HG03097 (cell line): Measurements from ENCODE around the gene PALS2.

ENCODE experiments used
- ATAC-seq: cut with Tn5 transposase; IDR thresholded peaks from one replicate; pipeline ENCODE4 v1.9.1; 2021; ENCODE audit not compliant: unreplicated experiment, low FRiP score

PALS2 gene, protein sequence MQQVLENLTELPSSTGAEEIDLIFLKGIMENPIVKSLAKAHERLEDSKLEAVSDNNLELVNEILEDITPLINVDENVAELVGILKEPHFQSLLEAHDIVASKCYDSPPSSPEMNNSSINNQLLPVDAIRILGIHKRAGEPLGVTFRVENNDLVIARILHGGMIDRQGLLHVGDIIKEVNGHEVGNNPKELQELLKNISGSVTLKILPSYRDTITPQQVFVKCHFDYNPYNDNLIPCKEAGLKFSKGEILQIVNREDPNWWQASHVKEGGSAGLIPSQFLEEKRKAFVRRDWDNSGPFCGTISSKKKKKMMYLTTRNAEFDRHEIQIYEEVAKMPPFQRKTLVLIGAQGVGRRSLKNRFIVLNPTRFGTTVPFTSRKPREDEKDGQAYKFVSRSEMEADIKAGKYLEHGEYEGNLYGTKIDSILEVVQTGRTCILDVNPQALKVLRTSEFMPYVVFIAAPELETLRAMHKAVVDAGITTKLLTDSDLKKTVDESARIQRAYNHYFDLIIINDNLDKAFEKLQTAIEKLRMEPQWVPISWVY

DNA sequence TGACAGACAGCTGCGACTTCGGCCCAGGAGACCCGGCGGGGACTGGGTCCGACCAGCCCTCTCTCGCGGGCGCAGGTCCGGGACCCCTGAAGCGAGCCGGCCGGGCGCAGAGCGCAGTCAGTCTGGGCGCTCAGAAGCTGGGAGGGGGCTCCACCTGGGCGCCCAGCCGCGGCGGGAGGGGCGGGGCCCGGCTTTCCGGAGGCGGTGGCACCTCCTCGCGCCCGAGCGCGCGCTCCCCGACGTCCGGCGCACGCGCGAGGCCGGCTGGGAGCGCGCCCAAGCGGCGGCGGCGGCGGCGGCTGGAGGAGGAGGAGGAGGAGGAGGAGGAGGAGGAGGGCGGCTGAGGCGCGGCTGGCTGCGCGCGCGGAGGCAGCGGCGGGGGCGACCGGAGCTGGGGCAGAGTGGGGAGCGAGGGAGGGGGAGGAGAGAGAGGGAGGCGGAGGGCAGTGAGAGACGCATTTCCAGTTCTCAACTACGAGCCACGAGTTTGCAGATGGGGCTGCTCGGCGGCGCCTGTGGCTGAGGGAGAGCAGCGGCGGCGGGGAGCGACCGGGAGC is at the start of gene PALS2:
TSS of gene PALS2 (plus strand) at position 456 of the 557 bp plus-strand sequence. CDS start 50,216 bp downstream, outside the sequence.
- peak; percentile 48 for ATAC-seq

DNA sequence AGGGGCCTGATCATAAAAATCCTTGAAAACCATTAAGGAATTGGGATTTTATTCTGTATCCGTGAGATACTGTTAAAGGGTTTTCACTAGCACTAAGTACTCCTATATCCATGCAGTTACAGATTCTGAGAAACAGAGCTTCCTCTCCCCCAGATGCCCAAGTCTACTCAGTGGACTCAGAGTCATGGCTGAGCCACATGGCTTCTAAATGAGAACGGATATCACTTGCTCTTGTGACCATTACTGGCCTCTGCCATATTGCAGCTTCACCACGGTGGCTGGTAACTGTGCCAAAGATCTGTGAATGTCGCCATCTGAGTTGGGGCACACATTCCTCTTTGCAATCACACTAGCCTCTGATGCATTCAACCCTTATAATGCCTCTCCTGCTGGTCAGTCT is 42.0 kb upstream of the PALS2 start:
- ATAC-seq = no peak

DNA sequence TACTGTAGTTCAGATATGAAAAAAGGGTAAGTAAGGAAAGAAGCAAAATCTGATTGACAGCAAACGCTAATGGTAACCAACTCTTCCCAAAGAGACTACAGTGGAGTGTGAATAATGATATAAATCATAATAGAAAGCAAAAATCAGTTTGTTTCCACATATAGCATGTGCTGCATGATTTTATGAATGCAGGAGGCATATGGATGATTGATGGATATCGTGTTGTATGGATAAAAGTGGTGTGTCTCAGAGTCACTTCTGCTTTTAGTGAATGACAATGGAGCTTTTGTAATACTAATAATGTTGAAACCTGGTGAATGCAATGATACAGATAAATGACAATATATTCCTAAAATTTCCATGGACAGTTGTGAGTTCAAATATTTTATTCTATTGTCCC is 36.6 kb upstream of the PALS2 start:
- ATAC-seq = no peak

DNA sequence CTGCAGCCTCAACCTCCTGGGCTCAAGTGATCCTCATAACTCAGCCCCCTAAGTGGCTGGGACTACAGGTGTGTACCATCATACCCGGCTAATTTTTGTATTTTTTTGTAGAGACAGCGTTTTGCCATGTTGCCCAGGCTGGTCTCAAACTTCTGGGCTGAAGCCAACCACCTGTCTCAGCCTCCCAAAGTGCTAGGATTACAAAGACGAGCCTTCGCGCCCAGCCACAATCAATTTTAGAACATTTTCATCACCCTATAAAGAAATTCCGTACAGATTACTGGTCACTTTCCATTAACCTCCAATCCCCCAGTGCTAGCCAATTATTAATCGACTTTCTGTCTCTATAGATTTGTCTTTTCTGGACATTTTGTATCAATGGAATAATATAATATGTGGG is 32.3 kb upstream of the PALS2 start:
- ATAC-seq = no peak

DNA sequence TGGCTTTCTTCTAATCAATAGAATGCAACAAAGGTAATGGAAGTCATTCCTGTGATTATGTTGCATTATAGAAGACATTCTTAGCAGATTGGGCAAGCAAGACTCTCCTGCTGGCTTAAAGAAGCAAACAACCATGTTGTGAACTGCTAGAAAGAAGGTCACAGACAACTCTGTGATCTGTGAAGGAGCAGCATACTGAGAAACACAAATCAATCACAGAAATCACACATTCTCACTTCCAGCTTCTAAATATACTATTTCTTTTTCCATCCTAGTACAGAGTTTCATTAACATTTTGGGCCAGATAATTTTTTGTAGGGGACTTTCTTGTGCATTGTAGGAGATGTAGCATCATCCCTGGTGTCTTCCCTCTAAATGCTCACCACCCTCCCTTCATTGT is 28.0 kb upstream of the PALS2 start:
- no peak for ATAC-seq

DNA sequence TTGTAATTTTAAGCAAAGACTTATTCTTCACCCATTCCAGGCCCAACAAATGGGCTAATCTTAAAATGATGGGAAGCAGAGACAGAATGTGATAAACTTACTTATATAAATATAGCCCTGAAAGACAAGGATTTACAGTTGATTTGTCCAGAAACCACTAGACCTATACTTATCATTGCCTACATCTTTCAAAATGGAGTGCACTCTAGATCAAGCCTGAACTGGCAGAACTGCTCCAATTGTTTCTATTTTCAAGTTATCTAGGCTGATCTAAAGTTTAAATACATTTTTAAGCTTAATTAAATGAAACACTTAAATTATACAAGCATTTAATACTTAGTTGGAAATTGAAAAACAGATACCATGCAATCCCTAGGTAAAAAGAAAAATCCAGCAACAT is 24.9 kb upstream of the PALS2 start:
- no peak for ATAC-seq

DNA sequence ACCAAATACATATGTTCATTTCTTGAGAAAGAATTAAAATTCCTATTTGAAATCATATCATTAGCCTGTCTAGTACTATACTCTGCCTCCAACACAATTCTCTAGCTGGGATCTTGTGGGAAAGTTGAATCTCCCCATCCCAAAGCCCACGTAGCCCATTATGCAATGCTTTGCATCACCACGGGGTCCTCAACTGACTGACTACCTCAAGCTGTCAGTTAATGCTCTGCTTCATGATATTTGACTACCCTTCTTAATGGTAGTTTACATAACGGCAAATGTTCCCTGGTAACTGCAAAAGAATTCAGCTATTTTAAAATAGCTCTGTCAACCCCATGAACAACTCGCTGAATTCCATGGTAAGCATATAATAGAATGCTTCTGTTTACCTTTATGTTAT is 23.3 kb upstream of the PALS2 start:
- ATAC-seq = no peak

DNA sequence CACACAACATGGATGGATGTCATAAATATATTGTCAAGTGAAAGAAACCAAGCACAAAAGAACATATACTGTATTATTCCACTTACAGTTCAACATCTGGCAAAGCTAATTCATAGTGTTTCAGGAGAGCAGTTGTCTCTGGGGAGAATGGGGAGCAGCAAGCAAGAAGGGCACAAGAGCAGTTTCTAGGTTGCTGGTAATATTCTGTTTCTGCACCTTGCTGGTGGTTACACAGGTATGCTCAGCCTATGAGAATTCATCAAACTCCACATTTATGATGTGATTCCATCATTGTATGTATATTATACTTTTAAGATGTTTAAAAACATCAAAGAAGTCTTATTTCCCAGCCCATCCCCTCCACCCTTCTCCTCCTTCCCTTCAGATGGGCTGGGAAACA is 18.1 kb upstream of the PALS2 start:
- ATAC-seq = no peak

DNA sequence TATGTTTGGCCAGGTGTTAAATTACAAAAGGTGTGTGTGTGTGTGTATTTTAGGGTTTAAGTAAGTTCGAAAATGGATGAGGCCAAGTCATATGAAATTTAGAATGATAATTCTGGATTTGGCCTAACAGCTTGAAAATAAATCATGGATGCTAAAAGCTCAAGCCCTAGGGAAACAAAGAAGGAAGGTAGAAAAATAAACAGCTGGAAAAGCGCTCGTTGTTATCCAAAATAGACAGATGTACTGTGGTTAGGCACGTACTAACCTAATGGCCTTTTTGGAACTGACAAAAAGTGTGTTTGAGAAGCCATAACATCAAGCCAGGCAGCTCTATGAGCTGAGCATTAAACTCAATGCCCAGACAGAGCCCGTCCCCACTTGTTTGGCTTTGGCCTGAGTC is 17.5 kb upstream of the PALS2 start:
- ATAC-seq = no peak

DNA sequence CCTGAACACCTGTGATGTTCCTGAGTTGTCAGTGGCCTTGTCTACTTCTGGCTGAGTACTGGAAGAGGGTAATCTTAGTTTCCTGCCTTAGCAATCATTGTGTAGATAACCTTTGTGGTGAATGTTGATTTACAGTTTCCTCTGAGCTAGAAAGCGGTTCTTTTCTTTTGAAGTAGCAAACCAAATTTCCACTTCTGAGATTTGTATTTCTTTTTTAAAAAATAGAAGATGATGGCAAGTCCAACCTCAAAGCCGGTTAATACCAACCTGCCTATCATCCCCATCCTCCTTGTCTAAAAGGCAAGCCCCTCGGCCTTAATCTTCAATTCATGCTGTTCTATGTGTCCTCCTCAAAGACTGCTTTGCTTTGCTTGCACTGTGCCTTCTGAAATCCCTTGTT is 12.5 kb upstream of the PALS2 start:
- ATAC-seq = no peak

DNA sequence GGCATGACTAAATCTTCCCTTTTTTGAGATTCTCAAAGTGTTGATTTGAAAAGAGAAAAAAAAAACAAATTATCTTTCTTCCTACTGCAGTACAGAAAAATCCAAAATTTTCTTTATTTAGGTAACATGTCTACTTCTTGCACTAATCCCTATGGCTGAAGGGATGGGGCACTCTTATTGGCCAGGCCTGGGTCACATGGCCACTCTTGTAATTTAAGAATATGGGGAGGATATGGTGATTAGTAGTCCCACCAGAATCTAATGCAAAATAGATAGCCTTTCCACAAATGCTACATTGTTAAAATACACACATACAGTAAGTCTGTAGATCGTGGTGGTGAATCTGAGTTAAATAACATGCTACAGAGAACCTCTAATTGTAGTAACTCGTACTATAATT is 7.0 kb upstream of the PALS2 start:
- ATAC-seq = no peak

DNA sequence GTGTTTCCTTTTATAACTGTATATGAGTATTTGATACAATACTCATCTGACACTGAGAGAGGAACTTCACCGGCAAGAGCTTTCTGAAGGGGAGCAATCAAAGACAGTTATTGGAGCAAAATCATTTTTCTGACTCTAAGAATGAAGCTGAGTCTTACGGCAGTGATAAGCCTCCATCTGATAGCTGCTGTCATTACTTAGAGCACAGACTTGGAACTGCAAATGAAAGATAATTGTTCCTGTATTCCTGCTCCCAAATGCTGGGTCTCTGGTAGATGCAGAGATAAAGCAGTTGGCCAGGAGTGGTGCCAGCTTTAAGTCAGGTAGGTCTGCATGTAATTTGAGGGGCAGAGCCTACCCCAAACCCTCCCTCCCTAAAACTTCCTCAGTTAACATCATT is 2.3 kb upstream of the PALS2 start:
- ATAC-seq = no peak

DNA sequence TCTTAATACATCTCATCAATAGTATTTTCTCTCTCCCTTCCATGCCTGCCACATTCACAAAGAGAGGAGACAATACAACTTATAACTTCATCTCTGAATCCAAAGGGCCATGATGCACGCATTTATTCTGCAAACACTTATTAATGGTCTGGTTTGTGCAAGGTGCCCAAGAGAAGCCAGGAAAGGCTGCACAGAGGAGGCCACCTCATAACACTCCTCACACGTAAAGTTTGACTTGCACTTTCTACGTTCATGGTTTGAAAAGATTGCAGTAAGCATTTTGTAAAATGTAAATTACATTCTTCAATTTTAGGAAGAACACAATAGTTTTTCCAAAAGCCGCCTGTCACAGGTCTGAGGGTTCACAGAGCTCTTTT is 1.2 kb upstream of the PALS2 start:
- ATAC-seq = no peak

DNA sequence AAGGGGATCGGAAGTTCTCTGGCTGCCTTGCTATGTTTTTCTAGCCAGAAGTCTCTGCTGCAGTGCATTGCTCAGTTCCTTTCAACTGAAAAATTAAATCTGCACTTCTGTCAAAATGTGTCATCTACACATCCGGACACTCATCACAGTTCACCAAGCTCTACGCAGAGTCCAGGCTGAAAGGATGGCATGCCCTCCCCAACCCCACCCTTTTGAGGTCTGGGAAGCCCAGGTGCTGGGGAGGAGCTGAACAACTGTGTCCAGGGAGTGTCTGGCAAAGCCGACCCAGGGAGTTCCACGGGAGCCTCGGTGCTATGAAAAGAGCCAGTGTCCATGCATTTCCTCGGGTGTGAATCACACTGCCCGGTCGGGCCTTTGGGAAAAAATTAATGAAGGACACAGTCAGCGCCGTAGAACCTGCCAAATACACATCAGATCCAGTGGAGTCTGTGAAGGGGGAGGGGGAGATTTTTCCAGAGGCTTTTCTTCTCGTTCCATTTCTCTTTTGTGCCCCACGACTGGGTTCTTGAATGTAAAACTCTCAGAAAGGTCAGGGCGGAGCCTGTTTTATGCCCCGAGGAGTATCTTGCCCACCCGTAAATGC is 757 bp upstream of the PALS2 start:
- ATAC-seq = no peak

DNA sequence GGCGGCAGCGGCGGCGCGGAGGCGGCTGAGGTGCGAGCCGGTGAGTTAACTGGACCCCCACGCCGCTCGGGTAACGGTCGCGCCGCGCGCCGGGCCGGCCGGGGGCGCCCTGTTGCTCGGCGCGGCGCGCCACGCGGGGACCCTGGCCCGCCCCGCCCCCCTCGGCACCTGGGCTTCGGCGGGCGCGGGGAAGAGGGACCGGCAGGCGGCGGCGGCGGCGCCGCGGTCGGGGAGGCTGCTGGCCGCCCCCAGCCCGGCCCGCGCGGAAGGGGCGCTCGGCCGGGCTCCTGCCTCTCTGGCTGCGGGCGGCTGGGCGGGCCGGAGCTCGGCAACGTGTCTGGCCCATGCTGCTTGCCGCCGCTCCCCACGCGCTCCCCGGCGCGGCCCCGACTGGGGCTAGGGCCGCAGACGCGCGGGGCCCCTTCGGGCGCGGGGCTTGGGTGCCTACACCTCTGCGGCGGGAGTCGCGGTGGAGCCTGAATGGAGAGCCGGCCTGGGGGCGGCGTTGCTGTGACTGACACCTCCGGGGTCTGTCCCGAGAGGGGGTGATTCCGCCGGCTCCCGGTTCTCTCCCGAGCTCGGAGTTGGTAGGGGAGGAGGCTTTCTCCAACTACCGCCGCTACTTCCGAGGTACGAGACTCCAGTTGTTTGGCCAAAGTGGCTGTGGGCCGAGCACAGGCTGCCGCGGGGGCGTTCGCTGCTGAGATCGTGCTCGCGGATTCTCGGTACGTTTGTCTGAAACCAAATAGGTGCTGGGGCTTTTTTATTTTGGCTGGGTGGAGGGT is 494 bp downstream of the PALS2 start:
- peak; percentile 30 for ATAC-seq

DNA sequence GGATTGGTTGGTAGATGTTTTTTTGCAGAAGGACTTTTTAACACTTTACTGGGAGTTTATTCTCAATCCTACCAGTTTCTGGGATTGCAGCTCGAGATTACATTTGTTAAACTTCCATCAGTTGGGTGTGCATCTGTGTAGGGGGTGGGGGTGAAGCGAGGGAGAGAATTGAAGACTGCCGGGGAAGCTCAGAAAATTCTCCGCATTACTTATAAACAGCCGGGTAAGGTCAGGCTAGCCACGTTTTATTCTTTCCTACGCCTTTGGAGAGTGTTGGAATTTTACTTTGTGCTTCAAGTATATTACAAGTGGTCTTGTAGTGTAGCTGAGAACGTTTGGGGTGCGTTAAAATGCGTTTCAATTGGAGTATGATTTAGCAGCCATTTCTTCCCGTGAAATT is 1.1 kb downstream of the PALS2 start:
- ATAC-seq = no peak

DNA sequence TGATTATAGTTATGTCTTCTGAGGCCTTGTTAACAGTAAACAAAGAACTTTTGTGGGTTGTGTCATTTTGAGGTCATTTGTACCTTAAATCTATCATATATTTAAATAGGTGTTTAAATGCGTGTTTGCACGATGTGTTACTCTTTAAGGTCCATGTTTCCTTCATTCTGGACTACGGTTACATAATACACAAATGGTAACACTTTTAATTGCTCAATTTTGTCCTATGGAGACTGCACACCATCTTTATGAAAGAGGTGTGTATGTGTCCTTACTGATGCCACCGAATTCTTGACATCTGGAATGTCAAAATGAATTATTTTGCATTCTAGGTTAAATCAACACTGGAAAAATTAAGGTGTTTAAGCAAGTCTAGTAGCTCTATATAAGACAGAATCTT is 1.7 kb downstream of the PALS2 start:
- ATAC-seq = no peak

DNA sequence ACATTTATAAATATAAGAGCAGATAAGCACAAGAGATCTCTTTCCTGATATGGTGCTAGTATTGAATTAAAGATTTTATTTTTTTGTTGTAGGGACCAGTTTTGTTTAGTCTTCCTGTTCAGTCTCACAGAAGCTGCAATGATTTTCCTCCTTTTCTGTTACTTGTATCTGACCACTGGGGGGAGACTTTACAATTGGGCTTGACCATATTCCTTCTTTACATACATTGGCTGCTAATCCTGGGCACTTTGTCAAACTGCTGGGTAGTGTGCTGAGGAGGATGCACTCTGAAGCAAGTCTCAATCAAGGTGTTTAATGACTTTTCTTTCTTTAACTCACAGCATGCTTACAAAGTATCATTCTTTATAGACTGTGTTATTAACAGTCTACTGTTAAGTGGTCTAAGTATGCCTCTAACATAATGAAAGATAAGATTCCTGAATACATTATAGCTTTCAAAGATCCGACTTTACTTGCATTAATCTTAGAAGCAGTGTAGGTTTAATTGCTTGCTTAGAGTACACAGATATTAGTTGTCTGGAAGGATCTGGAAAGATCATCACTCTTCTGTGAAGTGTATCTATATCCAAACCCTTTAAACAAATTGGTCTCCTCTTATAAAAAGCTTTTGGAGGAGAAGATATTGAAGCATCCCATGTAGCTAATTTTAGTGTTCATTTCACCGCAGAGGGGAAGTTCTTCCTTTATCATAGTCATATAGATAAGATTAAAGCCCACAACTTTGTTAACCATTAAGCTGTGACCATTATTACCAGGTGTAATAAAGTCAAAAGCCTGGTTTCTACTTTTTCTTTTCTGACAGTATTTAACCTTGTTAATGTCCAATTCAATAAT is 3.1 kb downstream of the PALS2 start:
- peak; percentile 27 for ATAC-seq

DNA sequence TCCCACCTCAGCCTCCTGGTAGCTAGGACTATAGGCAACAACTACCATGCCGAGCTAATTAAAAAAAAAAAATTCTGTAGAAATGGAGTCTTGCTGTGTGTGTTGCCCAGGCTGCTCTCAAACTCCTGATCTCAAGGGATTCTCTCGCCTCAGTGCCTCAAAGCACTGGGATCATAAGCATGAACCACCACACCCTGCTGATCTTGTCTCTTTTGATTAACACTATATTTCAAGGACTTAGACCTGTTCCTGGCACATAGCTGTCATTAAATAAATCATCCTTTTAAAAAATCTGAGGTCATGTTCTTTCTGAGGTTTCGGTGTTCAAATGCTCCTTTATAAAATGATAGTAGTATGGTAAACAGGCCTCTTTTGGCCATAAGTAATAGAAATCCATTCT is 4.8 kb downstream of the PALS2 start:
- no peak for ATAC-seq

DNA sequence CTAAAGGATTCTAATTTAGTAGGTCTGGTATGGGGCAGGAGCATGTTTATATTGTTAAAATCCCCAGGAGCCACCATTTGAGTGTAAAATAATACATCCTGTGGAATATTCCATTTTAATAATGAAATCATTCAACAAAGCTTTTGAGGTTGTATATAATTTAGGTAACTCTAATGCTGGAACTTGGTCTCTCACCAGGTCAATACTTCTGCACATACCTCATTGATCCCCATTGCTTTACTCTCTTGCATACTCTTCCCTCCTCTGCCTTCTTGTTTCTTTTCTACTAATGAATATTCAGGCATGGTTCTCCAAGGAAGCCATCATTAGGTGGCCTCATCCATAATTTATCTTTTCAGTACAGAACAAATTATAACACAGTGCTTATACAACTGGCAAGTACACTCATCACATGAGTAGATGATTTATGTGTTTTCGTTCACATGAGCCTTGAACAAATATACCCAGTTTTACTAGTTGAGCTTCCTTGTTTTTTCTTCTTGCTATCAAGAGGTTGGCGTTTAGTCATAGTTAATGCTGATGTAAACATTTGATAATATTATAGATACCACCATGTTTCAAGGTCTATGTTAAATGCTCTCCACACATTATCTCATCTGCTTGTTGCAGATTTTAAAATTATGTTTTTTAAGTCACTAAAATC is 7.2 kb downstream of the PALS2 start:
- ATAC-seq = no peak
